ENCODE results near the gene WDR59. TPM values are rescaled to one million over a fixed set of nuclear protein-coding genes. Genes with fewer than 3 reads are reported as not detected.

The WDR59 gene
- polyA plus RNA-seq, 2 of the 4 experiments (the other 2 are of a cell fraction): 33.4 to 52.2 TPM

GRCh38 chr16:75022567-75022966, 37.6 kb upstream of the WDR59 start:
- Histone ChIP-seq H3K4me1 (peaks cover 43% of the 10 kb centered on the region), H3K4me3 (no peak overlapping the region), H3K27ac (no peak overlapping the region), H3K4me2 (no peak overlapping the region), H3K9me3 (peaks cover 15% of the 10 kb centered on the region)
- ATAC-seq (no peak), FAIRE-seq (no peak), DNase-seq (ENCODE audit: low read depth in 1 of 2, low spot score in 1 of 2) (no peak)
- 97% methylated on average over 4 of the region's 4 CpGs for WGBS (ENCODE audit: missing lambda C conversion rate)
- TF ChIP-seq SMC3 (IDR thresholded peaks at IDR 0.05) (no peak), REST (IDR thresholded peaks at IDR 0.05) (no peak), KDM5A (IDR thresholded peaks at IDR 0.05) (no peak), E2F6 (IDR thresholded peaks at IDR 0.05; ENCODE audit: borderline replicate concordance, low read depth) (no peak), CBX2 (IDR thresholded peaks at IDR 0.05; ENCODE audit: borderline replicate concordance, low read depth) (no peak), BCL3 (IDR thresholded peaks at IDR 0.05) (no peak), HES2 (IDR thresholded peaks at IDR 0.05) (no peak), TP53 (CRISPR knock-in tag; IDR thresholded peaks at IDR 0.05) (no peak), SREBF2 (IDR thresholded peaks at IDR 0.05) (no peak)
- POLR2A ChIA-PET: no interaction called here
- CTCF ChIA-PET: interaction anchor here (1.1 kb wide), 1 partner anchor 13 kb away, joined by 3 read pairs; no protein-coding TSS in a partner anchor

- ATAC-seq: no peak
- H3K9me3 ChIP-seq: peaks cover 15% of the 10 kb centered on the region
- H3K4me3 ChIP-seq: no peak overlapping the region
- ChIA-PET POLR2A (no interaction called here), CTCF (no interaction called here)
- 91% methylated on average over 1 of the region's 1 CpG for WGBS (ENCODE audit: missing lambda C conversion rate)
- TF ChIP-seq HMGXB4 (CRISPR knock-in tag; IDR thresholded peaks at IDR 0.05; ENCODE audit: borderline replicate concordance) (no peak), ZSCAN20 (CRISPR knock-in tag; IDR thresholded peaks at IDR 0.05) (no peak), JUN (IDR thresholded peaks at IDR 0.05) (no peak), HEYL (CRISPR knock-in tag; IDR thresholded peaks at IDR 0.05) (no peak), E2F6 (IDR thresholded peaks at IDR 0.05; ENCODE audit: borderline replicate concordance, low read depth) (no peak), MYC (IDR thresholded peaks at IDR 0.05; ENCODE audit: borderline replicate concordance, low read length) (no peak)
- DNase-seq (ENCODE audit: low read depth in 1 of 2, low spot score in 1 of 2): no peak
- FAIRE-seq: no peak
- no peak overlapping the region for H3K4me2 ChIP-seq
- H3K27ac ChIP-seq: no peak overlapping the region
- H3K4me1 ChIP-seq: peaks cover 45% of the 10 kb centered on the region
These were observed 36.5 kb upstream of the WDR59 start for GRCh38 chr16:75021410-75021809.
